ENCODE measurements around the gene MATN1. TPM values are rescaled to one million over a fixed set of nuclear protein-coding genes. Genes with fewer than 3 reads are reported as not detected.

The MATN1 gene
- total and polyA plus RNA-seq, 2 of the 4 experiments (the other 2 are of a cell fraction), result 0.27 TPM; not detected in 1

- POLR2A ChIA-PET (ENCODE audit: unreplicated experiment), result no interaction called here
- no peak overlapping the region for H4K5ac ChIP-seq (ENCODE audit: low read depth, low read length)
- no peak overlapping the region for H2BK20ac ChIP-seq (ENCODE audit: low read depth, low read length)
- in situ Hi-C loops (cut with MboI; ENCODE audit: low sequenced_read_pairs), result no loop called here
- H3K27ac ChIP-seq (ENCODE audit: insufficient read depth, low read length), result no peak overlapping the region
- CTCF ChIA-PET, result interaction anchor here (0.6 kb wide), 1 partner anchor 17 kb away, joined by 3 read pairs; no protein-coding TSS in a partner anchor
- H2AK9ac ChIP-seq (replicated peaks; ENCODE audit: low read depth, low read length, poor library complexity), result no peak overlapping the region
- H2BK120ac ChIP-seq (ENCODE audit: low read depth, low read length), result no peak overlapping the region
- DNase-seq (peak; percentile 73), ATAC-seq (ENCODE audit: low read depth) (peak; percentile 42)
- peaks cover 6% of the 10 kb centered on the region for H3K4me1 ChIP-seq (ENCODE audit: control insufficient read depth, insufficient read depth, low read length)
- H2AFZ ChIP-seq (replicated peaks; ENCODE audit: low read length, poor library complexity), result no peak overlapping the region
- H2BK15ac ChIP-seq (ENCODE audit: low read depth, low read length), result no peak overlapping the region
- H2BK5ac ChIP-seq (ENCODE audit: low read depth, low read length, poor library complexity, severe bottlenecking), result no peak overlapping the region
- no peak overlapping the region for H3K23ac ChIP-seq (ENCODE audit: low read depth, low read length)
- TF ChIP-seq CHD1 (IDR thresholded peaks at IDR 0.05; ENCODE audit: low read depth, low read length) (no peak), NFE2L2 (IDR thresholded peaks at IDR 0.05; ENCODE audit: low read depth, low read length) (no peak), RCOR1 (IDR thresholded peaks at IDR 0.05; ENCODE audit: insufficient replicate concordance, low read length) (no peak), ELK1 (IDR thresholded peaks at IDR 0.05; ENCODE audit: borderline replicate concordance, low read depth, low read length) (no peak), MAFK (IDR thresholded peaks at IDR 0.05; ENCODE audit: low read depth, low read length) (no peak), FOS (IDR thresholded peaks at IDR 0.05; ENCODE audit: low read depth, low read length) (no peak), CEBPB (IDR thresholded peaks at IDR 0.05; ENCODE audit: low read depth, low read length) (no peak), USF2 (IDR thresholded peaks at IDR 0.05; ENCODE audit: low read depth, low read length) (no peak), BHLHE40 (IDR thresholded peaks at IDR 0.05; ENCODE audit: low read depth, low read length) (no peak), SMC3 (IDR thresholded peaks at IDR 0.05; ENCODE audit: low read depth, low read length) (no peak), POLR2A (IDR thresholded peaks at IDR 0.05; ENCODE audit: low read depth, low read length) (no peak), RFX5 (IDR thresholded peaks at IDR 0.05; ENCODE audit: low read depth, low read length) (no peak), MAZ (IDR thresholded peaks at IDR 0.05; ENCODE audit: borderline replicate concordance, low read depth, low read length) (no peak), CTCF (conservative IDR thresholded peaks at IDR 0.05; ENCODE audit: low read depth, low read length) (no peak), MXI1 (IDR thresholded peaks at IDR 0.05; ENCODE audit: borderline replicate concordance, low read depth, low read length) (no peak), RAD21 (IDR thresholded peaks at IDR 0.05; ENCODE audit: low read length) (no peak)
- H3K4ac ChIP-seq (ENCODE audit: low read depth, low read length), result no peak overlapping the region
- no peaks in the 10 kb centered on the region for H3K36me3 ChIP-seq (ENCODE audit: control insufficient read depth, insufficient read depth, low read length)
- intact Hi-C loops (cut with micrococcal nuclease), result no loop called here
- H2AK5ac ChIP-seq (ENCODE audit: low read depth, low read length), result no peak overlapping the region
- BruUV-seq (replicated peaks), result no TSS peak
- no peak overlapping the region for H3K56ac ChIP-seq (ENCODE audit: extremely low read depth, insufficient read depth, low read length)
- peaks cover 5% of the 10 kb centered on the region; the same call in 1 of the 2 replicates for H3K9me1 ChIP-seq (ENCODE audit: insufficient read depth, low read length)
- H3K4me2 ChIP-seq (ENCODE audit: low read depth, low read length), result no peak overlapping the region
- no peak overlapping the region for H3K4me3 ChIP-seq (ENCODE audit: insufficient read depth, low read depth, low read length)
- dilution Hi-C loops (cut with HindIII; ENCODE audit: low sequenced_read_pairs, unreplicated experiment), result no loop called here
- no peak overlapping the region for H3K18ac ChIP-seq (ENCODE audit: low read depth, low read length)
- WGBS, 2 experiments (ENCODE audit: extremely low coverage in 2 of 2, insufficient read length in 1 of 2), result no CpG with 5 or more reads among the region's 7 CpGs
- no peak overlapping the region for H4K8ac ChIP-seq (ENCODE audit: low read depth in 2 of 2, low read length in 2 of 2)
- H3K9me3 ChIP-seq (ENCODE audit: control insufficient read depth, insufficient read depth, low read length), result no peaks in the 10 kb centered on the region
- H3K27me3 ChIP-seq (ENCODE audit: control insufficient read depth, insufficient read depth, low read length), result peaks cover 17% of the 10 kb centered on the region; the same call in 1 of the 2 replicates
- no peaks in the 10 kb centered on the region for H3K79me1 ChIP-seq (ENCODE audit: low read depth in 1 of 2, low read length in 2 of 2)
- no peak overlapping the region for H4K91ac ChIP-seq (ENCODE audit: insufficient read depth, low read depth, low read length)
- H3K14ac ChIP-seq (replicated peaks; ENCODE audit: low read depth, low read length), result no peak overlapping the region
- H4K20me1 ChIP-seq (ENCODE audit: insufficient read depth, low read length), result no peaks in the 10 kb centered on the region
- no peak overlapping the region for H3K9ac ChIP-seq (ENCODE audit: low read depth, low read length)
Measured at GRCh38 chr1:30744060-30744756, 20.8 kb upstream of the MATN1 start.

Measured in IMR-90 (cell line).